ENCODE results near the gene HS3ST3A1. TPM values are rescaled to one million over a fixed set of nuclear protein-coding genes. Genes with fewer than 3 reads are reported as not detected.

Gene HS3ST3A1
- not detected for polyA plus RNA-seq (2012; ENCODE audit: missing spikeins)

DNA sequence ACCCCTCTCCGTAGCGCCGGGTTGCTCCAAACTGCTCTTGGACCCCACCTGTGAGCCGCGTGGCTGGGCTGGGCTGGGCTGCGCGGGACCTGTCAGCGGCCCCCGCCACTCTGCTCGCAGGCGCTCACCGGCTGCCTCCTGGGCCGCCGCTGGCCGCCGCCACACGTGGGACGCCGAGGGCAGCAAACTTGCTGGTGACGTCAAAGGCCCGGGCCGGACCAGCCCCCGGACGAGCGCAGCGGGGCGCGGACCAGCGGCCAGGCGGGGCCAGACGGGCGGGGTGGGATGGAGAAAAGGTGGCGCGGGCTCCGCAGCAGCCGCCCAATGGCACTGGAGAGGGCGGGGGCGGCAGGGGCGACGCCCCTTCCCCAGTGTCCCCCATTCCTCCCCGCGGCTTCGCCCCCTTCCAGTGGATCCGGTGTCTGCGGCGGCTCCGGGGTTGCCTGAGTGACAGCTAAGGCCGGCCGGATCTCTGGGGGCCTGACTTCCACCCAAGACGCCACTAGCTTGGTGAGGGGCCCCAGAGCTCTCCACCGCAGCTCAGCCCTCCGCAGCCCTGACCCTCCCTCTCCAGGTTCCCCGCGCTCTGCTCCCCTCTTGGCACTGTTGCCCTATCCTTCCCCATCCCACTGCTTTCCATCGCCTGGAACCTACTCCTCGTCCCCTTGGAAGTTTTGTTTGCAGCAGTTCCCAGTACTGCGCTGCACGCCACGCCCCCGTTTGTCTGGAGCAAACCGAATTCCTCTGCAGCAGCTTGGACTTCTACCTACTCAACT is at the start of gene HS3ST3A1:
Gene HS3ST3A1 (minus strand): TSS at position 154 of the 776 bp plus-strand sequence. CDS start 800 bp downstream, outside the sequence.
- TF ChIP-seq TAF1 (IDR thresholded peaks at IDR 0.05; ENCODE audit: borderline replicate concordance, low read depth, low read length), result no peak
- no peak for TF ChIP-seq POLR2A (IDR thresholded peaks at IDR 0.05; ENCODE audit: low read depth, low read length)
- no peak for TF ChIP-seq POLR2AphosphoS5 (IDR thresholded peaks at IDR 0.05; ENCODE audit: low read depth, low read length)
- peak; percentile 8 for DNase-seq (ENCODE audit: insufficient read length)
- no peak for FAIRE-seq

DNA sequence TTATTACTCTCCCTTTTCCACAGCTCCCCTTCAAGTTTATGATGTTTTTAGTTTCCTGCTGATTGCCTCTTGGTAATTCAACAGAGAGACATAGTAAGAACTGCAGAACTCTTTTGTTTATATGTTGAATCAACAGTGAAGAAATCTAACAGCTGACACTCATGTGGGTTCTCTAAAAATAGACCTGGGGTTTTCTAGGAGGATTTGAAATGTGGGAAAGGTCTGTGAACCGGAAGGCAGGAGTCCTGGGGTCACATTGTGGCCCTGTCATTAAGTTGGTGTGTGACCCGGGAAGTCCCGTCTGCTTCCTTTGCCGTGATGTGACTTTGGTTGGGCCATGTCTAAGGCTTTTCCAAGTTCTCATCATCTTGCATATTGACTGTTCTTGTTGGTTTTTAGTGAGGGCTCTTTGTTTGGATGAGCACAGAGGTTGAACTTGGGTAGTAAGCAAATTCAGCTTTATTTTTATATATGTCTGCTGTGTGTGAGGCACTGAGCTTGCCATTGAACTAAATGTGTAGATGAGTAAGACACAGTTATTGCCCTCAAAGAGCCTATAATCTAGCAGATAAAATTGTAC is 48.5 kb upstream of the HS3ST3A1 start:
- DNase-seq (ENCODE audit: insufficient read length) (no peak), FAIRE-seq (no peak)
- no peak for TF ChIP-seq POLR2A (IDR thresholded peaks at IDR 0.05; ENCODE audit: low read depth, low read length)
- TF ChIP-seq POLR2AphosphoS5 (IDR thresholded peaks at IDR 0.05; ENCODE audit: low read depth, low read length), result no peak
- TF ChIP-seq TAF1 (IDR thresholded peaks at IDR 0.05; ENCODE audit: borderline replicate concordance, low read depth, low read length), result no peak

DNA sequence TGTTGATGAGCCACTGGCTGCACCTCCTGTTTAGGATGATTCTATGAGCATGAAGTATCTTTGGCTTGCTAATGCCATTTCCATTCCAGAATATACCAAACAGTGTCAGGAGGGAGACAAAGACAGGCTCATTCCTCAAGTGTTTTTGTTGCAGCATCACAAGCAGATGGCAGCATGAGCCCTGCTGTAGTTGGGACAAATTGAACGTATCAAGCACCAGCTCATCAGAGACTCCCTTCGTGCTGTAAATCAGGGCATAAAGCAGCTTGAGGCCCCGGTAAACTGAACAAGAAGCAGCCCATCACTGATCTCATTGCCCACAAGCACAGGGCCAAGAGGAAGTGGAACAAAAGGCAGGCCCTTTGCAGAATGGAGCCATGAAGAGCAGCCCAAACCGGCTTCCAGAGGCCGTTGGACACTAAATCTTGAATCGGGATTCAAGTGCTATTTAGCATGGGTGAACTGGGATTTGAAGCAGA is 45.9 kb upstream of the HS3ST3A1 start:
- TF ChIP-seq TAF1 (IDR thresholded peaks at IDR 0.05; ENCODE audit: borderline replicate concordance, low read depth, low read length), result no peak
- TF ChIP-seq POLR2A (IDR thresholded peaks at IDR 0.05; ENCODE audit: low read depth, low read length), result no peak
- TF ChIP-seq POLR2AphosphoS5 (IDR thresholded peaks at IDR 0.05; ENCODE audit: low read depth, low read length), result no peak
- FAIRE-seq, result no peak
- DNase-seq (ENCODE audit: insufficient read length), result no peak

DNA sequence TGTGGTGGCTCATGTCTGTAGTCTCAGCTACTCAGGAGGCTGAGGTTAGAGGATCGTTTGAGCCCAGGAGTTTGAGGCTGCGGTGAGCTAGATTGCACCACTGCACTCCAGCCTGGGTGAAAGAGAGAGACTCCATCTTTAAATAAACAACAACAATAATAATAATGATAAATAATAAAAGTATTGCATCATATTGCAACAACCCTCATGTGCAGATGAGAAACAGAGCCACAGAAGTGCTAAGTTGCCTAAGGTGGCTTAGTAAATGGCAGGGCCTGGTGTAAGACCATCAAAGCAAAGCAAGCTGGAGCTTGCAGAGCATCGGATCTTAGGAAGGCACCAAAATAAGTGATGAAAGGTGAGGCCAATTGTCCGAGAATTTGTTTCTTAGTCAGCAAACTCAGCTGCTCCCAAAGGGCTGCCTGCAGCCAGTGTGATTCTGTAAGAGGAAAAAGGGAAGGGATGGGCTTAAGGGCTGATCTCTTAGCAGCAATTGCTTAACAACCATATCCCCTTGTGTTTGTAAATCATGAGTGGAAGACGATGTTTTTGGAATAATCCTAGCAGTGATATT is 45.3 kb upstream of the HS3ST3A1 start:
- FAIRE-seq, result no peak
- no peak for DNase-seq (ENCODE audit: insufficient read length)
- TF ChIP-seq POLR2A (IDR thresholded peaks at IDR 0.05; ENCODE audit: low read depth, low read length) (no peak), POLR2AphosphoS5 (IDR thresholded peaks at IDR 0.05; ENCODE audit: low read depth, low read length) (no peak), TAF1 (IDR thresholded peaks at IDR 0.05; ENCODE audit: borderline replicate concordance, low read depth, low read length) (no peak)

DNA sequence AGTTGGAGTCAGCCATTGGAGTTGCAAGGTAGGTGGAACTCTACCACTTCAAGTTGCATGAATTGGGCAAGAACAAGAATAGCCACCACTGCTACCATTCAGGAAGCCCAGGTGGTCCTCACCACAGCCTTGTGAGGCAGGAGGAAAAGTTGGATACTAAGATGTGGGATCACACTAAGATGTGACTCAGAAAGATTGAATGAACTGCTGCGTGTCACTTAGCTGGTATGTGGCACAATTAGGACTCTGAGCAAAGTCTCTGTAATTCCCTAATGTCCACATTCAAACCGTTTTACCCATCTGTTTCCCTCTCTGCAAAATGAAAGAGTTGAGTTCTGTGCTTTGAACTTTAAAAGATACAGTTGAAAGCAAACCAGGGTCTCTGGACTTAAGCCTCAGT is 44.7 kb upstream of the HS3ST3A1 start:
- TF ChIP-seq POLR2A (IDR thresholded peaks at IDR 0.05; ENCODE audit: low read depth, low read length), result no peak
- FAIRE-seq (no peak), DNase-seq (ENCODE audit: insufficient read length) (no peak)

DNA sequence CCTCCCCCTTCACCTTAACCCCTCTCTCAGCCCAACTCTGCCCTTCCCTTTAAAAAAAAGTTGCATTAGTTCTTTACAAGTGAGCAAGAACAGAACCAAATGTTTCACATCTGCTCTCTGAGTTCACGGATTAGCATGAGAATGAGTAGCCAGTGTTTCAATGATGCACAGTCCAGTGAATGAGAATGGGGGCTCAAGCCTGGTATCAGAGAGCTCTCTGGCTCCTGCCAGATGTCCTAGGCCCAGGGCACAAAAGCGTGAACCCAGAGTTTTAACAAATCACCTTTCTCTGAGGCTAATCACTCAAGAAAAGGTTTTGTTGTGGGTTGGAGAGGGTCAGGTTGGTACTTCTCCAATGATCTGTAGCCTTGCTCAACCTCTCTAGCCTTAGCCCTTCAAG is 41.5 kb upstream of the HS3ST3A1 start:
- no peak for FAIRE-seq
- DNase-seq (ENCODE audit: insufficient read length), result no peak
- TF ChIP-seq POLR2A (IDR thresholded peaks at IDR 0.05; ENCODE audit: low read depth, low read length), result no peak
- no peak for TF ChIP-seq POLR2AphosphoS5 (IDR thresholded peaks at IDR 0.05; ENCODE audit: low read depth, low read length)
- TF ChIP-seq TAF1 (IDR thresholded peaks at IDR 0.05; ENCODE audit: borderline replicate concordance, low read depth, low read length), result no peak

DNA sequence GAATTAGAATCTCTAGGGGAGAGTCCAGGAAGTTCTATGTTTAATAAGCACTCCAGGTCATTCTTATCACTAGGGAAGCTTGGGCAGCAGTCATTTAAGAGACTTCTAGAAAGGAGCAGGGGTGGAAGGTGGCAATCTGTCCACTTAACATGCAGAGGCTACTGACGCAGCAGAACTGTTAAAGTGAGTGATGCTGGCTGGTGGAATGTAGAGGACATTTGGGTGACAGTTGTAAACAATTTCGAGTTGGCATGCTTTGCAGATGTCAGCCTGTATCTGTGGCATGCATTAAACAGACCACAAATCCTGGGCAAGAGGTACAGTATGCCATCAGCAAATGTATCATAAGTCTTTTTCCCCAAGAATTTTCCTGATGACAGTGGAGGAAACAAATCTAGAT is 40.5 kb upstream of the HS3ST3A1 start:
- TF ChIP-seq POLR2A (IDR thresholded peaks at IDR 0.05; ENCODE audit: low read depth, low read length), result no peak
- no peak for TF ChIP-seq TAF1 (IDR thresholded peaks at IDR 0.05; ENCODE audit: borderline replicate concordance, low read depth, low read length)
- TF ChIP-seq POLR2AphosphoS5 (IDR thresholded peaks at IDR 0.05; ENCODE audit: low read depth, low read length), result no peak
- DNase-seq (ENCODE audit: insufficient read length) (no peak), FAIRE-seq (no peak)

DNA sequence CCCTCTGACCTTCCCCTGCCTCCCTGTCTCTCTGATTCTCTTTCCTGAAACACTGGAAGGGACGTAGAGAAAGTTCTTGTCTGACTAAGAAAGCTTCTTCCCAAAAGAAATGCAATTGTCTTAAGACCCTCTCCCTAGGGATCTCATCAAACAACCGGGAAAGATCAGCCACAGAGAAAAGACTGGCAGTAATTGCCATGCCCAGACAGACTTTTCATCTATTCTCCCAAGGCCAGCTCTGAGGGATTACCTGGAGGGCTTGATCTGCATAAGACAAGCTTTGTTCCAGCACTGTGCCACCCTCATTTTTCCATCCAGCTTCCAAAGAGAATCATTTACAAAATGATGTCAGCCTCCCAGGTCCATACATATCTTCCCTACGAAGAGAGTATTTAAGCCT is 38.8 kb upstream of the HS3ST3A1 start:
- TF ChIP-seq TAF1 (IDR thresholded peaks at IDR 0.05; ENCODE audit: borderline replicate concordance, low read depth, low read length) (no peak), POLR2A (IDR thresholded peaks at IDR 0.05; ENCODE audit: low read depth, low read length) (no peak), POLR2AphosphoS5 (IDR thresholded peaks at IDR 0.05; ENCODE audit: low read depth, low read length) (no peak)
- FAIRE-seq (no peak), DNase-seq (ENCODE audit: insufficient read length) (no peak)

DNA sequence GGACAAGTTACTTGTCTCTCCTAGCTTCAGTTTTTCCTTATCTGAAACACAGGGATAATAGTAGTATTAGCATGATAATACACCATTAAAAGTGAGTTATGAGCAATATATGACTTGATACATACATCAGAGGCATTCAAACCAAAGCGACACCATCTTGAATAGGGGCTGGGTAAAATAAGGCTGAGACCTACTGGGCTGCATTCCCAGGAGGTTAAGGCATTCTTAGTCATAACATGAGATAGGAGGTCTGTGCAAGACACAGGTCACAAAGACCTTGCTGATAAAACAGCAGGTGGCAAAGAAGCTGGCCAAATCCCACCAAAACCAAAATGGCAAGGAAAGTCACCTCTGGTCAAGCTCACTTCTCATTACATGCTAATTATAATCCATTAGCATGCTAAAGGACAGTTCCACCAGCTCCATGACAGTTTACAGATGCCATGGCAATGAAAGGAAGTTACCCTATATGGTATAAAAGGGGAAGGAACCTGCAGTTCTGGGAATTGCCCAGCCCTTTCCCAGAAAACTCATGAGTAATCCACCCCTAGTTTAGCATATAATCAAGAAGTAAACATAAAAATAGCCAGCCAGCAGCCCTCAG is 37.2 kb upstream of the HS3ST3A1 start:
- DNase-seq (ENCODE audit: insufficient read length) (no peak), FAIRE-seq (no peak)
- TF ChIP-seq POLR2A (IDR thresholded peaks at IDR 0.05; ENCODE audit: low read depth, low read length) (no peak), TAF1 (IDR thresholded peaks at IDR 0.05; ENCODE audit: borderline replicate concordance, low read depth, low read length) (no peak), POLR2AphosphoS5 (IDR thresholded peaks at IDR 0.05; ENCODE audit: low read depth, low read length) (no peak)

DNA sequence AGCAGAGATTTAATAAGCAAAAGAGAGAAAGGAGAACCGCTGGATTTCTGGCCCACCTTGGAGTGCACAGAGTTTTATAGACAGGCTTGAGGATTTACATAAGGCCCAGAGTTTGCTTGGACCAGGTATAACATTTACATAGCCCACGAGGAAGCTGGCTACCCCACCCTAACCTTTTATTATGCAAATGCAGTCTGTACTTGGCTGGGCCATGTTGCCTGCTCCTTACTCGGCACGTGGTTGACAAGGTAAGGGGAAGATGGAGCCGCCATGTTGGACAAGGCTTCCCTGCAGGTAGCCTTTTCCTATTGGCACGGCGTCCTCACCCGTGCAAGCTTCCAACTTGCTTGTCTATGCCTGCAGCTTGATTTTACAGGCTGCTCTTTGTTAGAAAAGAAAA is 35.2 kb upstream of the HS3ST3A1 start:
- DNase-seq (ENCODE audit: insufficient read length) (no peak), FAIRE-seq (no peak)
- TF ChIP-seq POLR2AphosphoS5 (IDR thresholded peaks at IDR 0.05; ENCODE audit: low read depth, low read length) (no peak), POLR2A (IDR thresholded peaks at IDR 0.05; ENCODE audit: low read depth, low read length) (no peak), TAF1 (IDR thresholded peaks at IDR 0.05; ENCODE audit: borderline replicate concordance, low read depth, low read length) (no peak)

DNA sequence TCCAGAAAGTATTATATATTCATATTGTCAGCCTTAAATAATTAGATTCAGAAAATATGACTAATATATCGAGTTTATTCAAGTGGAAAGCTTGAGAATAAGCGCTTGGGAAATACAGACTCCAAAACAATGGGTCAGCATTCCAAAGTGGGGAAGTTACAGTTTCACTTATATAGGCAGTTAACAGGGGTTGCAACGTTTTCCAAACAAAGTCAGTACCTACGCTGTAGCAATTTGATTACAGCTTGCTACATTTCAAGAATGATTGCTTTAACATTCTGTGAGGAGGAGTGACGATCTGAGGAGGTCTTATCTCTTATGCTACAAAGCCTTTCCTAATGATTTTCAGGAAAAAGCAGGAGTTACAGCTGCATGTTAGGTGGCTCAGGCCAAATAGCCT is 34.2 kb upstream of the HS3ST3A1 start:
- no peak for DNase-seq (ENCODE audit: insufficient read length)
- TF ChIP-seq POLR2A (IDR thresholded peaks at IDR 0.05; ENCODE audit: low read depth, low read length), result no peak
- no peak for TF ChIP-seq POLR2AphosphoS5 (IDR thresholded peaks at IDR 0.05; ENCODE audit: low read depth, low read length)
- no peak for TF ChIP-seq TAF1 (IDR thresholded peaks at IDR 0.05; ENCODE audit: borderline replicate concordance, low read depth, low read length)
- FAIRE-seq, result no peak
